Suprapubic skin (tissue), 4 donors: ENCODE results near the gene SLC15A1.

ENCODE experiments used
- CTCF ChIP-seq, 2 donors: fragments of 200-600 bp in 1 of 2; fragments of 450-650 bp in 1 of 2; sonication (generic) in 1 of 2; IDR thresholded peaks; one replicate each; pipeline ENCODE4 v1.5.1; 2016 to 2019; ENCODE audit warnings: antibody characterized with exemption in 2 of 2, mild to moderate bottlenecking in 1 of 2, moderate library complexity in 1 of 2
- POLR2A ChIP-seq, 2 donors: fragments of 450-650 bp; IDR thresholded peaks; one replicate each; pipeline ENCODE4 v1.6.1; 2017; ENCODE audit warnings: antibody characterized with exemption in 2 of 2, mild to moderate bottlenecking in 2 of 2, moderate library complexity in 2 of 2
- POLR2AphosphoS5 ChIP-seq, 3 donors: sonication (generic); formaldehyde crosslinking; IDR thresholded peaks; one replicate each; pipeline ENCODE4 v1.6.1; 2017; ENCODE audit warnings: antibody characterized with exemption in 3 of 3

GRCh38 chr13:98784666-98785065, 32.2 kb upstream of the SLC15A1 start:
- no peak for TF ChIP-seq POLR2AphosphoS5 (IDR thresholded peaks at IDR 0.05)
- no peak for TF ChIP-seq CTCF (IDR thresholded peaks at IDR 0.05)
- TF ChIP-seq POLR2A (IDR thresholded peaks at IDR 0.05), result no peak
